A549 treated with RU486 at 1 μM for 4 hours (cell line): Measurements from ENCODE around the gene CTTNBP2NL. TPM values are rescaled to one million over a fixed set of nuclear protein-coding genes. Genes with fewer than 3 reads are reported as not detected.

Experiments
- total RNA-seq: library from RNA; stranded (reverse); fragments of 200-300 nt; extraction: Qiagen RNA extraction; gene quantifications from 5 replicates; pipeline ENCODE4 v1.2.3, GENCODE V29; 2022; ENCODE audit warnings: low read depth

CTTNBP2NL gene, protein sequence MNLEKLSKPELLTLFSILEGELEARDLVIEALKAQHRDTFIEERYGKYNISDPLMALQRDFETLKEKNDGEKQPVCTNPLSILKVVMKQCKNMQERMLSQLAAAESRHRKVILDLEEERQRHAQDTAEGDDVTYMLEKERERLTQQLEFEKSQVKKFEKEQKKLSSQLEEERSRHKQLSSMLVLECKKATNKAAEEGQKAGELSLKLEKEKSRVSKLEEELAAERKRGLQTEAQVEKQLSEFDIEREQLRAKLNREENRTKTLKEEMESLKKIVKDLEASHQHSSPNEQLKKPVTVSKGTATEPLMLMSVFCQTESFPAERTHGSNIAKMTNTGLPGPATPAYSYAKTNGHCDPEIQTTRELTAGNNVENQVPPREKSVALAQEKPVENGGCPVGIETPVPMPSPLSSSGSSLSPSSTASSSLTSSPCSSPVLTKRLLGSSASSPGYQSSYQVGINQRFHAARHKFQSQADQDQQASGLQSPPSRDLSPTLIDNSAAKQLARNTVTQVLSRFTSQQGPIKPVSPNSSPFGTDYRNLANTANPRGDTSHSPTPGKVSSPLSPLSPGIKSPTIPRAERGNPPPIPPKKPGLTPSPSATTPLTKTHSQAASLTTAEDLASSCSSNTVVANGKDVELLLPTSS
- total RNA-seq: 6.1 to 9.2 TPM (median 7.6 TPM) in 5 replicates

DNA sequence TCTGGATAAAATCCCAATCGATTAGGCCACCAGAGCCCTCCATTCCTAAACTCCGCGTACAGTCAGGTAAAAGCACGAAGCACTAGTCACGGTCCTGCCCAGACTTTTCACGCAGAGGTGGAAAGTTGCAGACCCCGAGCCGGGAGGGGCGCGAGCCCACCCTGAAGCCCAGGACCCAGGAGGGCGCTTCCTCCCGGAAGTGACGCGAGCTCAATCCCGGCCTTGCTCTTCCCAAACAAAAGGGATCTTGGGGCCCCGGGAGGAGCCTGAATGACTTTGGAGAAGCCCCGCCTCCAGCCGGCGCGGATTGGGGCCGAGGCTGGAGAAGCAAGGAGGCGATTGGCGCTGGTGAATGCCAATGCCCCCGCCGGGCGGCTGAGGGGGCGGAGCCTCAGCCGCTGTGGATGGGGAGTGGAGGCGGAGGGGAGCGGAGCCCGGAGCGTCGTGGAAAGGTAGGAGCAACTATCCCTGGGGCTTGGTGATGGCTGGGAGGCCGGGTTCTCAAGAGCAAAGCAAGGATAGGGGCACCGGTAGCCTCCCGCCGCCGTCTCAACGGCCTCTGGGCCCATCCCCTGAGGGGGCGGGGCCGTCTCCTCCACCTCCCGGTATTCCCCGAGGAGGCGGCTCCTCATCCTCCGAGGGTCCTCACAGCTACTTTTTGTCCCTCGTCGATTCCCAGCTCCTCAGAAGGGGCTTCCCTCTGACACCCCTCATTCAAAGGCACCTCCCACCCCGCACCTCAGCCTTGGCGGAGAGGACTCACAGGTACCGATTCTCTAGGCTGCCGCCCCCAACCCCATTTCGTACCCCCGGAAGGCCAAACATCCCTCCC, at the start of gene CTTNBP2NL:
CTTNBP2NL (plus strand) TSS at position 394 of the 832 bp plus-strand sequence. CDS start 19,952 bp downstream, outside the sequence.

DNA sequence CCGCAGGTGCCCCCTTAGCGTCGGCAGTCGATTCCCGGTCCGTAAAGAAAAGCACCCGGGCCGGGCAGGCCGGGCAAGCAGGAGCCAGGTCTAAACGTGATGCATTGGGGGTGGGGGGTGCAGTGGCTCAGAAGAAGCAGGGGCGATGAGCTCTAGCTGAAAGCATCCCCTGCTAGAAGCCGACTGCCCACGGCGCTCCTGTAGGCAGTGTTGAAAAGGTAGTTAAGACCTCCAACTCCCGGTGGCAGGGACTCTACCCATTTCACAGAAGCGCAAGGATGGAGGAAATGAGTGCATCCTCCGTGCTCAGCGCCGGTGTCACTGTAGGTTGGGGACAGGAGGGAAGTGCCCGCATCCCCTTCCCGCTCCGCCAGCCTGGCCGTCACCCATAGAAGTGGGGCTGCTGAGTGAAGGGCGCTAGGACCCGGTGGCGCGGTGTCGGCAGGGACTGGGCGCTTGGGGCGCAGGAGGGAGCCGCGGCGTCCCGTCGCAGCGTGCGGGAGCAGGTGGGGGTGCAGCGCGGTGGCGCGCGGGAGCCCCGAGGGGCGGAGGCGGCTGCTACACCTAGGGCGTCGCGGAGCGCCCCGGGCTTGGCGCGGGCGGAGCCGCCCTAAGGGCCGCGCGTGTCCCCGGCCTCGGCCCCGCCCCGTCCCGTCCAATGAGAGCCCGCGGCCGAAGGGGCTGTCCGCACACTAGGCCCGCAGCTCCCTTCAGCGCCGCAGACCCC, 112.4 kb downstream of the CTTNBP2NL start, which contains the start of gene WNT2B:
WNT2B (plus strand) TSS at position 688 of the 727 bp plus-strand sequence. CDS start 298 bp downstream, outside the sequence.

Other genes starting within 250 kb of the CTTNBP2NL start
- 0.18 to 0.57 TPM (median 0.27 TPM) in 5 replicates for gene WNT2B, start 112.8 kb downstream of the CTTNBP2NL start, total RNA-seq
- gene ST7L, start 222.9 kb downstream of the CTTNBP2NL start, total RNA-seq: 11.4 to 13.0 TPM (median 11.9 TPM) in 5 replicates
- gene CAPZA1, start 223.6 kb downstream of the CTTNBP2NL start, total RNA-seq: 62.9 to 76.5 TPM (median 71.0 TPM) in 5 replicates